Epithelial cell of esophagus (primary cell): ENCODE data around the gene PDE11A.

ENCODE experiments used
- DNase-seq: peaks from one replicate; pipeline ENCODE4 v3.0.0; 2010; ENCODE audit warnings: low read depth
- H3K4me3 ChIP-seq: 2 replicates; pipeline ENCODE4 v1.5.1; 2011; ENCODE audit warnings: mild to moderate bottlenecking, low read length, control low read depth
- TF ChIP-seq, protein P1 (sequence below): IDR thresholded peaks from 2 replicates; pipeline ENCODE4 v1.5.1; 2011; ENCODE audit warnings: low read depth, mild to moderate bottlenecking, low read length, control low read depth, inconsistent platforms; ENCODE audit not compliant: insufficient read depth; ENCODE audit errors: missing control alignments

The PDE11A gene

DNA sequence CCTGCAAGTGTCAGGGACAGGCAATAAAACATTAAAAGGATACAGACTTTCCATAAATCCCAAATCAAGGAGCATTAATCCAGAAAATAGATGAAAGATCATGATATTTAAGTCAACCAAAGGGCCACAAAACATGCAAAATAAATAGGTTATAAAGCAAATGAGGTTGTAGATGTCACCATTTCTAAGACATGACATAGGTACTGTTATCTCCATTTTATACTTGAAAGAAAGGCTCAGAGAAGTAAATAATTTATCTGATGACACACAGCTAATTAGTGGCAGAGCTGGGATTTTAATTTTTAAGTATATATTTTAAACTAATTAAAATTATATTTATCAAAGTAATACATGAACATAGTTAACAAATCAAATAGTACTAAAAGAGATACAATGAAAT, 378.2 kb downstream of the PDE11A start:
- TF ChIP-seq, protein P1, sequence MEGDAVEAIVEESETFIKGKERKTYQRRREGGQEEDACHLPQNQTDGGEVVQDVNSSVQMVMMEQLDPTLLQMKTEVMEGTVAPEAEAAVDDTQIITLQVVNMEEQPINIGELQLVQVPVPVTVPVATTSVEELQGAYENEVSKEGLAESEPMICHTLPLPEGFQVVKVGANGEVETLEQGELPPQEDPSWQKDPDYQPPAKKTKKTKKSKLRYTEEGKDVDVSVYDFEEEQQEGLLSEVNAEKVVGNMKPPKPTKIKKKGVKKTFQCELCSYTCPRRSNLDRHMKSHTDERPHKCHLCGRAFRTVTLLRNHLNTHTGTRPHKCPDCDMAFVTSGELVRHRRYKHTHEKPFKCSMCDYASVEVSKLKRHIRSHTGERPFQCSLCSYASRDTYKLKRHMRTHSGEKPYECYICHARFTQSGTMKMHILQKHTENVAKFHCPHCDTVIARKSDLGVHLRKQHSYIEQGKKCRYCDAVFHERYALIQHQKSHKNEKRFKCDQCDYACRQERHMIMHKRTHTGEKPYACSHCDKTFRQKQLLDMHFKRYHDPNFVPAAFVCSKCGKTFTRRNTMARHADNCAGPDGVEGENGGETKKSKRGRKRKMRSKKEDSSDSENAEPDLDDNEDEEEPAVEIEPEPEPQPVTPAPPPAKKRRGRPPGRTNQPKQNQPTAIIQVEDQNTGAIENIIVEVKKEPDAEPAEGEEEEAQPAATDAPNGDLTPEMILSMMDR = no peak
- H3K4me3 ChIP-seq = no peak overlapping the region
- no peak for DNase-seq

DNA sequence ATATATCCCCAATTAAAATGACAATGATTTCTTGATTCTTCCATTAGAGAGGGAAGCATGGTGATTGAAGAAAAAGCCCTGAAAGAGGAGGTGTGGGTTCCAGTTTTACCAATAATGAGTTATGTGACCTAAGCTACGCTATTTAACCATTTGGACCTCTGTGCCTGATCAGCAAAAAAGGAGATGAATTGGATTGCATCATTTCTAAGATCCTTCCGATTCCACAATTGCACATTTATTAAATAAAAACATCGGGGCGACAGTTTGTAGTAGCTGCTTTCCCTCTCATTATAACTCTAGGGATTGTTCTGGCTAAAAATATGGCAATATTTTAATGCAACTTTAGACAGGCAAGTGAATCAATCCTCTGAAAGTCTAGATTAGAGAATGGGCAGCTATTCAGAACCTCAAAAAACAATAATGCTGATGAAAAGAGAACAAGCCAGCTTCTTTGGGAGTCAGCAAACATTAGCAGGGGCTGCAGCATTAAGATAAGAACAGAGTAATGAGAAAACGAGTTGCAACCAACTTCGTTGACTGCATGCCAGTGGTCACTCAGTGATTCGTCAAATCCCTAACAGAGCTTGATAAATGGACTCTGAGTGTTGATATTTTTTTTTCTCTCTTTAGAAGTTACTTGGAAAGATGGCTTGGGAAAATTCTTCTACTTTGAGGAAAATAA, 378.8 kb downstream of the PDE11A start:
- no peak for DNase-seq
- no peak overlapping the region for H3K4me3 ChIP-seq
- TF ChIP-seq, protein P1 = no peak

DNA sequence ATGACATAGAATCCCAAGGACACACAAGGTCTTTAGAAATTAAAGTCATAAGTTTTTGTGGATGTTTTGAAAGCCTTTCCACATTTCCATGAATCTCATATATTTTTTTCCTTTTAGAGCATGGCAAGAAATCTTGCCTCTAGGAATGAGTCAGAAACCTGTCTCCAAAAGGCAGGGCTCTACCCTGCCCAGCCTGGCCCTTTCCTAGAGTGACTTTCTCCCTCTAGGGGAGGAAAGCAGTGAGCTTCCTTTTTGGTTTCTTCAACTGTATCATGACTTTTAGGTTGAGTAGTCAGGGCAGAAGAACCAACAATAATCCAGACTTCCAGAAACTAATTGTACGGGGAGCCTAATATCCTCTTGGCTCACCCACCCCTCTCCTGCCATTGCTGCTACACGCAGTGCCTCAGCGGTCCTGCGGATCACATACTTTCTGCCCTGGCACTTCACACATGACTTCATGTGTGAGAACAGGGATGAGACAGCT, 379.8 kb downstream of the PDE11A start:
- peak; percentile 90 for DNase-seq
- TF ChIP-seq, protein P1 = peak; percentile 62
- H3K4me3 ChIP-seq = no peak overlapping the region

DNA sequence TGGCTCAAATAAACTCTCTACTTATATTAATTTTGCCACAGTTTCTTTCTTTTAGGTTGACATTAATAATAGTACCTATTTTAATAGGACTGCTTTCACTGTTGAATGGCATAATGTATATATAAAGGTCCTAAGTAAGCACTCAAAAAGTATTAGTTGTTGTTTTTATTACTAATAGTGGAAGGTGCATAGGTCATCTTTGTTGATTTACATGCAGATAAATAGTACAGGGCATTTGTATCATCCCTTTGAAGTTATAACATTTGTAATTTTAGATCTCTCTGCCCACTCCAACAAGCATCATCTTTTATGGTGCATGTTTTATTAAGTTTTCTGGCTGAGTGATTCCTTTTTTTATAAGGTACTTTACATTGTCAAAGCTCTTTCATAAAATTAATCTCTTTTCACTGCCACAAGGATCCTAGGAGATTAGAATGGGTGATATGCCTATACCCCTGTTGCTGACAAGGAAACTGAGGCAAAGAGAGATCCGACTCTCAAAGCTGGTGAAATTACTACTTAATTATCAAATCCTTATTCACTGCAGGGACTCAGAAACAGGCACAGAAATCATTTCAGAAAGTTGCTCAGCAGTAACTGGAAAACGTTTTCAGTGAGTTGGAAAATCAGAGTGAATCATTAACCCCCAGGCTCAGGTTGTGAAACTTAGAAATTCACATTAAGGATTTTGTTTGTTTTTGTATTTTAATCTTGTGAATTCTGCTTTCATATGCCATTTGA, 380.4 kb downstream of the PDE11A start:
- TF ChIP-seq, protein P1 = no peak
- DNase-seq = peak; percentile 80
- H3K4me3 ChIP-seq = no peak overlapping the region

DNA sequence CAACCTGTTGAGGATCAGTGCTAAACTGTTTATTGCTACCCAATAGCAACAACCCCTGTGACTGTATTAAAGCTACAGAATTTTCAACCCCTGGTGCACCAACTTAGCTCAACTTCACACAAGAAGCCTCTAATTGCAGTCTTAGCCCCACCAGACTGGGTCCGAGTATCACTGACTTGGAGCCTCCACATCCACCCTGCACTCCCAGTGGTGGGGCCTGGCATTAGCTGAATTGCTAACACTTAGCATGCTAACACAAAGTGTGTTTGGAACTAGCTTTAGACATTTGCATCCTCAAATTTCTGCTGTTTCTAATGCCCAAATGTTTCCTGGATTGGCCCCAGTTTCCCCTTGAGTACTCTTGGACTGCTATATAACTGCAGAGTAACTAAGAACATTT, 381.4 kb downstream of the PDE11A start:
- TF ChIP-seq, protein P1 = peak; percentile 8
- no peak for DNase-seq

DNA sequence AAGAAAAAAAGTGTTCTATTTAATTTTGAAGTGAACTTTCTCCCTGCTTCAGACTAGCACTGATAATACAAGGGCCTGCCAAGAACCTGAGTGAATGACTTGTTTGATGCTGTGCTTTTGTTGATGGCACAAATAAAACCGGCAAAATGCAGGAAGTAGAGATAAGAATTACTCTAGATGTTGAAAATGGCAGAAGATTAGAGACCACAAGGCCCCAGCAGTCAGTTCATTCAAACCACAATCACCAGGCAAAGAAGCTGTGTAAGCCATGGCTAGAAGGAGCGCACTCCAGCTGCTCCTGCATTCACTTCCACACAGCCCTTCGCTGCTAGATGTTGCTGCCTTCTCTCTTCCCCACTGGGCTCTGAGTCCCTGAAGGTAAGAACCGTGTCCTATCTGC, 383.0 kb downstream of the PDE11A start:
- TF ChIP-seq, protein P1 = no peak
- no peak for DNase-seq
- no peak overlapping the region for H3K4me3 ChIP-seq

More for the DNA sequence above, 381.4 kb downstream of the PDE11A start:
- no peak overlapping the region for H3K4me3 ChIP-seq
